H1 (cell line): ENCODE results near the gene CYBRD1. TPM values are rescaled to one million over a fixed set of nuclear protein-coding genes. Genes with fewer than 3 reads are reported as not detected.

Experiments
- CREB1 ChIP-seq: IDR thresholded peaks from 2 replicates; pipeline ENCODE4 v1.6.1; 2012; ENCODE audit warnings: inconsistent platforms
- polyA plus RNA-seq, 7 experiments: library from polyadenylated mRNA; depleted of rRNA in 3 of 7; stranded (reverse) in 5 of 7; unstranded in 2 of 7; fragments of >200 nt in 5 of 7; fragments of 200-250 nt in 2 of 7; gene quantifications; 1 replicate in 5 of 7; 2 replicates in 1 of 7; 4 replicates in 1 of 7; pipeline versions ENCODE4 v1.2.1 to v1.2.3, GENCODE V29; 2011 to 2013; ENCODE audit warnings: missing spikeins in 2 of 7, mixed read lengths in 2 of 7
- total RNA-seq: library from RNA; stranded (reverse); fragmentation: NEBNext Ultra II Directional; extraction: Animal tissue kit (Norgen Biotek cat#: 25700); gene quantifications from 2 replicates; pipeline ENCODE4 v1.2.1, GENCODE V29; 2021

CYBRD1 gene
- total and polyA plus RNA-seq, 2 of the 8 experiments (the other 6 are each of a cell fraction or from before 2014, with no cell fraction given), result 10.7 to 12.6 TPM

- no peak for TF ChIP-seq CREB1
Observed at GRCh38 chr2:171490577-171490976, 31.7 kb upstream of the CYBRD1 start (continued).
